Small intestine (tissue), 7 donors: Measurements from ENCODE around the gene RNLS. TPM values are rescaled to one million over a fixed set of nuclear protein-coding genes. Genes with fewer than 3 reads are reported as not detected.

ENCODE experiments used
- DNase-seq, 2 donors: peaks; one replicate each; pipeline versions ENCODE4 v3.0.0 to v3.0.0-alpha.2; 2013
- FAIRE-seq: peaks from 2 replicates; lab custom pipeline; 2012; peaks lifted over from hg19 to GRCh38; lab: Jason Lieb, UNC
- H3K27ac ChIP-seq, 3 donors: one replicate each; pipeline ENCODE4 v1.5.1; 2013; ENCODE audit warnings: low read length in 2 of 3, mild to moderate bottlenecking in 2 of 3, control low read depth in 1 of 3, inconsistent platforms in 1 of 3, low read depth in 1 of 3, moderate library complexity in 1 of 3
- H3K27me3 ChIP-seq, 3 donors: one replicate each; pipeline ENCODE4 v1.6.1; 2013; ENCODE audit warnings: low read length in 3 of 3, inconsistent platforms in 1 of 3; ENCODE audit not compliant: control insufficient read depth in 3 of 3, insufficient read depth in 3 of 3
- H3K36me3 ChIP-seq, 3 donors: one replicate each; pipeline ENCODE4 v1.6.1; 2013; ENCODE audit warnings: low read length in 3 of 3, inconsistent platforms in 1 of 3, low read depth in 1 of 3, mild to moderate bottlenecking in 1 of 3, moderate library complexity in 1 of 3; ENCODE audit not compliant: control insufficient read depth in 3 of 3, insufficient read depth in 2 of 3
- H3K4me1 ChIP-seq, 3 donors: one replicate each; pipeline ENCODE4 v1.6.1; 2013; ENCODE audit warnings: low read length in 2 of 3, inconsistent platforms in 1 of 3, low read depth in 1 of 3, mild to moderate bottlenecking in 1 of 3, moderate library complexity in 1 of 3; ENCODE audit not compliant: control insufficient read depth in 3 of 3, insufficient read depth in 2 of 3
- H3K4me3 ChIP-seq, 3 donors: one replicate each; pipeline ENCODE4 v1.5.1; 2013; ENCODE audit warnings: low read length in 3 of 3, control low read depth in 1 of 3, inconsistent platforms in 1 of 3, low read depth in 1 of 3, mild to moderate bottlenecking in 1 of 3, moderate library complexity in 1 of 3
- H3K9me3 ChIP-seq, 2 donors: one replicate each; pipeline ENCODE4 v1.6.1; 2013; ENCODE audit warnings: low read depth in 1 of 2, low read length in 1 of 2; ENCODE audit not compliant: control insufficient read depth in 2 of 2, insufficient read depth in 1 of 2
- WGBS, 3 donors: extraction: QIAGEN DNeasy Blood & Tissue Kit; methylation state at CpG; one replicate each; pipeline ENCODE4 v1.1.7; 2013; 5-methylcytosine and 5-hydroxymethylcytosine counted together
- polyA plus RNA-seq, 4 donors: library from polyadenylated mRNA; stranded (reverse) in 3 of 4; unstranded in 1 of 4; fragments of 200-250 nt in 3 of 4; fragments of 120-200 nt in 1 of 4; gene quantifications; one replicate each; pipeline versions ENCODE4 v1.2.1 to v1.2.3, GENCODE V29; 2013
- donor health status: healthy with polysubstance abuse.
- donor health status: control.
- donor health status: control.
- donor health status: Bipolar disorder and iron deficiency.
- donor health status: healthy.

The RNLS gene
- polyA plus RNA-seq, 4 donors, result 8.6 to 24.0 (median 12.8) TPM

GRCh38 chr10:88546497-88546896, 36.6 kb downstream of the RNLS start:
- Histone ChIP-seq H3K4me3 (no peak overlapping the region), H3K9me3 (no peaks in the 10 kb centered on the region), H3K27ac (no peak overlapping the region), H3K36me3 (no peaks in the 10 kb centered on the region), H3K4me1 (no peaks in the 10 kb centered on the region), H3K27me3 (no peaks in the 10 kb centered on the region)
- 14 to 56% (median 48%) methylated on average over 3 of the region's 3 CpGs for WGBS, 3 donors
- no peak for DNase-seq
- no peak for FAIRE-seq

GRCh38 chr10:88545359-88545758, 37.8 kb downstream of the RNLS start:
- Histone ChIP-seq H3K4me1 (no peaks in the 10 kb centered on the region), H3K4me3 (no peak overlapping the region), H3K9me3 (no peaks in the 10 kb centered on the region), H3K36me3 (no peaks in the 10 kb centered on the region), H3K27ac (no peak overlapping the region), H3K27me3 (no peaks in the 10 kb centered on the region)
- FAIRE-seq (no peak), DNase-seq (no peak)
- WGBS, 3 donors, result 75 to 86% (median 76%) methylated on average over 4 of the region's 4 CpGs

DNA sequence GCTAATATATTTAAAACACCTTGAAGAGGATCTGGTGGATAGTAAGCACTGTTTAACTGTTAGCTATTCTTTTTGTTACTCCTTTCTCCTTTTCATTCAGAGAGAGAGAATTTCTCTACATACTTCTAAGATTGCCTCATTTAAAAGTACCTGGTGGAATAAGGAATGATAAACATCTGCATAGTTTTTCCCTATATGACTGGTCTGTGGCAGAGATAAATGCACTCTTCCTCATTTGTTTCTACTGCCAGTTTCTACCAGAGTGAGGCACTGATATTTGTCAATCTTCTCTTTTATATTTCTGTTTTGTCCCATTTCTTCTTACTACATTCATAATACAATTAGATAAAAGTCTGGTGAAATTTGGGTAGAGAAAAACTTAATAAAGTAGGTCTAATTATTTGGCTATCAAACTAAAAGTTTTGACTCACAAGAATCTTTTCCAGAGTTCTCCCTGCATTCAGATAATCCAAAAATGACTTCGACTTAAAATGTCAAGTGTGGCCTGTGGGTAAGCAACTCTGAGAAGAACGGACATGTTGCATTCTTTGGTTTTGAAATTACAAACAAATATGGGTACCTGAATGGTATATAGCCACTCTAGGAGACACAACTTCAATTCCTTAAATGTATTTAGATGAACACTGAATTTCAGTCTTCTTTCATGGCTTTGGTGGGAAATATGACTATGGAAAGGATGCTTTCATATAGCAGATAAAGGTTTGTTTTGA, 38.8 kb downstream of the RNLS start:
- FAIRE-seq, result no peak
- Histone ChIP-seq H3K9me3 (no peaks in the 10 kb centered on the region), H3K4me3 (no peak overlapping the region), H3K27me3 (no peaks in the 10 kb centered on the region), H3K36me3 (no peaks in the 10 kb centered on the region), H3K4me1 (no peaks in the 10 kb centered on the region), H3K27ac (no peak overlapping the region)
- WGBS, 3 donors, result 85 to 91% (median 90%) methylated on average over 2 of the region's 2 CpGs
- DNase-seq, result no peak

- no peak for DNase-seq
- WGBS, 3 donors, result 63 to 73% (median 63%) methylated on average over 4 of the region's 4 CpGs
Measured at GRCh38 chr10:88542522-88542921, 40.6 kb downstream of the RNLS start.

GRCh38 chr10:88541116-88541626, 41.9 kb downstream of the RNLS start:
- H3K27me3 ChIP-seq, result no peaks in the 10 kb centered on the region
- no peak for DNase-seq
- 81 to 92% (median 83%) methylated on average over 5 of the region's 5 CpGs for WGBS, 3 donors
- no peak overlapping the region for H3K4me3 ChIP-seq
- no peak overlapping the region for H3K27ac ChIP-seq
- H3K36me3 ChIP-seq, result no peaks in the 10 kb centered on the region
- no peaks in the 10 kb centered on the region for H3K4me1 ChIP-seq
- no peaks in the 10 kb centered on the region for H3K9me3 ChIP-seq
- no peak for FAIRE-seq

More at GRCh38 chr10:88542522-88542921, 40.6 kb downstream of the RNLS start:
- FAIRE-seq, result no peak
- H3K4me3 ChIP-seq, result no peak overlapping the region
- H3K9me3 ChIP-seq, result no peaks in the 10 kb centered on the region
- no peak overlapping the region for H3K27ac ChIP-seq
- H3K36me3 ChIP-seq, result no peaks in the 10 kb centered on the region
- H3K27me3 ChIP-seq, result no peaks in the 10 kb centered on the region
- H3K4me1 ChIP-seq, result no peaks in the 10 kb centered on the region

DNA sequence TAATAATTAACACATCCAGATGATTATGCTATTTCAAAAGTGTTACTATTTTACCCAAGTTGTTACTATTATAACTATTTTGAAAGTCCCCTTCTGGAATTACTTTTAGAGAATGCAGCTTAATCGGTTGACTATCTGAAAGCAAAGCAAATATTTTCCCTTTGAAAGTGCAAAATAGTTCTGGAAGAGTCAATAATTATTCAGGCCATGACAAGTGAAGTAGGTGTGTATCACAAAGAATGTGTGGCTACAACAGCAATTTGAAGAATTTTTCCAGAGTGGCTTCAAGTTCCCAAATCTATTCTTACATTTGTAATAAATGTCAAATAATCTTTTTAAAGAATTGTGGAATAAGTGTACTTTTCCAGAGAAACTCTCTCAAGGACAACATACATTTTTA, 42.8 kb downstream of the RNLS start:
- no peak for DNase-seq
- no peaks in the 10 kb centered on the region for H3K36me3 ChIP-seq
- no peak for FAIRE-seq
- 70 to 79% (median 72%) methylated on average over 1 of the region's 1 CpG for WGBS, 3 donors
- H3K27me3 ChIP-seq, result no peaks in the 10 kb centered on the region
- no peaks in the 10 kb centered on the region for H3K4me1 ChIP-seq
- no peak overlapping the region for H3K4me3 ChIP-seq
- no peak overlapping the region for H3K27ac ChIP-seq
- no peaks in the 10 kb centered on the region for H3K9me3 ChIP-seq

DNA sequence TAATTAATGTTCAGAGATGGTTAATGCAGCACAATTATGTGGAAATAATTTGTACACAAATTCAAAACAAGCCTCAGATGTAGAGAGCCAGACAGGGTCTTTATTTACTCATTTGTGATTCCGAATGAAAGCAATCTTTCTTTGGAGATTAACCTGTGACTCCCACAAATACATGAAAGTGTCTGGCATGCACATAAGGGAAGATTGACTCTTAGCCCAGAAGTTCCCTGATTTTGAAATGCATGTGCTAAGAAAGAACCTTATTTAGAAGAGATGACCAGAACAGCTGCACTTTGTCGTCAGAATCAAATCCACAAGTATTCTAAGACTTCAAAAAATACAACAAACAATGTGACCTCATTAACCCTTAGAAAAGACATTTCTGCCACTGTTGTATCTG, 45.1 kb downstream of the RNLS start:
- Histone ChIP-seq H3K4me3 (no peak overlapping the region), H3K36me3 (no peaks in the 10 kb centered on the region), H3K27me3 (no peaks in the 10 kb centered on the region), H3K27ac (no peak overlapping the region), H3K4me1 (no peaks in the 10 kb centered on the region), H3K9me3 (no peaks in the 10 kb centered on the region)
- WGBS, 3 donors, result 39 to 75% (median 41%) methylated on average over 2 of the region's 2 CpGs
- no peak for FAIRE-seq
- DNase-seq, result no peak

DNA sequence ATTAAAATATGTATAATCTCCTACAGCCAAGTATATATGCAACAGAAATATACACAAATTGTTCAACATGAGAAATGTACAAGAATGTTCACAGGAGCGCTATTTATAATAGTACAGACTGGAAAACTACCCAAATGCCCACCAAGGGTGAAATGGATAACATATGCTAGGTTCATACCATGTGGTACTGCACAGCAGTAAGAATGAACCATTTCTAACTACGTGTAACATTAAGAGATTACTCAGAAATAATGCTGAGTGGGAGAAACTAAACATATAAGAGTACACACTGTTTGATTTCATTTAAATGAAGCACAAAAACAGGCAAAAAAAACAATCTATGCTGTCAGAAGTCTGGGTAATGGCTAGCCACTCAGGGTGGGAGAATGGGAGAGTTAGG, 45.8 kb downstream of the RNLS start:
- Histone ChIP-seq H3K4me3 (no peak overlapping the region), H3K27ac (no peak overlapping the region), H3K36me3 (no peaks in the 10 kb centered on the region), H3K27me3 (no peaks in the 10 kb centered on the region), H3K4me1 (no peaks in the 10 kb centered on the region), H3K9me3 (no peaks in the 10 kb centered on the region)
- FAIRE-seq, result no peak
- no peak for DNase-seq
- WGBS, 3 donors, result 87 to 90% (median 88%) methylated on average over 2 of the region's 2 CpGs

DNA sequence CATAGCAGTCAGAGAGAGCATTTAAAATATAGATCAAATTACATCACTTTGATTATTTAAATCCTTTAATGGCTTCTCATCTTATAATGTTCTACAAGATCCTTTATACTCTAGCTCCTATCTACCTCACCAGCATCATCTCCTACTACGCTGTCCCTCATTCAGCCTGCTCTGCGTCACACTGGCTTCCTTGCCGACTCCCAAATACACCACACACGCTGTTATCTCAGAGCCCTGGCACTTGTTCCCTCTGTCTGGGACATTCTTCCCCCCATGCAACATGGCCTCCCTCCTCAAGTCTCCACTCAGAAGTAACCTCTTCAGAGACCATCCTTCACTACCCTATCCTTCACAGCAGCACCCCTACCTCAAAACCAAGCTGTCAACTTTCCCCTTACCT, 46.7 kb downstream of the RNLS start:
- FAIRE-seq, result no peak
- whole genome bisulfite sequencing, 3 donors, result 91 to 94% (median 93%) methylated on average over 4 of the region's 4 CpGs
- Histone ChIP-seq H3K9me3 (no peaks in the 10 kb centered on the region), H3K4me1 (no peaks in the 10 kb centered on the region), H3K27me3 (no peaks in the 10 kb centered on the region), H3K4me3 (no peak overlapping the region), H3K36me3 (no peaks in the 10 kb centered on the region), H3K27ac (no peak overlapping the region)
- DNase-seq, result no peak
